HG02852 (cell line): ENCODE results near the gene ZP1.

ENCODE experiments used
- ATAC-seq: cut with Tn5 transposase; IDR thresholded peaks from one replicate; pipeline ENCODE4 v1.9.1; 2021; ENCODE audit warnings: mild to moderate bottlenecking, moderate library complexity; ENCODE audit not compliant: unreplicated experiment

The ZP1 gene

GRCh38 chr11:60875366-60876167 is 8.2 kb downstream of the ZP1 start:
- ATAC-seq, result no peak

- ATAC-seq, result no peak
Measured at GRCh38 chr11:60876168-60876485, 8.8 kb downstream of the ZP1 start.

- ATAC-seq, result no peak
Measured at GRCh38 chr11:60878245-60879101, 11.1 kb downstream of the ZP1 start.

GRCh38 chr11:60879104-60879503 is 11.8 kb downstream of the ZP1 start:
- ATAC-seq, result no peak

- no peak for ATAC-seq
Measured at GRCh38 chr11:60879971-60880588, 12.7 kb downstream of the ZP1 start.

- ATAC-seq, result no peak
Measured at GRCh38 chr11:60880643-60881282, 13.4 kb downstream of the ZP1 start.

- peak; percentile 61 for ATAC-seq
Measured at GRCh38 chr11:60887556-60887955, 20.2 kb downstream of the ZP1 start.

GRCh38 chr11:60889869-60890311 is 22.5 kb downstream of the ZP1 start:
- no peak for ATAC-seq

GRCh38 chr11:60890696-60891095 is 23.4 kb downstream of the ZP1 start:
- no peak for ATAC-seq

- ATAC-seq, result no peak
Measured at GRCh38 chr11:60891103-60891741, 23.9 kb downstream of the ZP1 start.

- ATAC-seq, result no peak
Measured at GRCh38 chr11:60895687-60896086, 28.3 kb downstream of the ZP1 start.

GRCh38 chr11:60897496-60897895 is 30.2 kb downstream of the ZP1 start:
- no peak for ATAC-seq

GRCh38 chr11:60899046-60899936 is 31.9 kb downstream of the ZP1 start:
- ATAC-seq, result no peak

- no peak for ATAC-seq
Measured at GRCh38 chr11:60899977-60900376, 32.6 kb downstream of the ZP1 start.

GRCh38 chr11:60900673-60901404 is 33.5 kb downstream of the ZP1 start:
- ATAC-seq, result no peak

- no peak for ATAC-seq
Measured at GRCh38 chr11:60902625-60903024, 35.3 kb downstream of the ZP1 start.

- no peak for ATAC-seq
Measured at GRCh38 chr11:60905047-60905446, 37.7 kb downstream of the ZP1 start.

GRCh38 chr11:60905551-60906113 is 38.3 kb downstream of the ZP1 start:
- no peak for ATAC-seq
